ENCODE results near the gene C3orf22. TPM values are rescaled to one million over a fixed set of nuclear protein-coding genes. Genes with fewer than 3 reads are reported as not detected.

The C3orf22 gene
- total RNA-seq, 2 donors from 2014 or later = not detected

DNA sequence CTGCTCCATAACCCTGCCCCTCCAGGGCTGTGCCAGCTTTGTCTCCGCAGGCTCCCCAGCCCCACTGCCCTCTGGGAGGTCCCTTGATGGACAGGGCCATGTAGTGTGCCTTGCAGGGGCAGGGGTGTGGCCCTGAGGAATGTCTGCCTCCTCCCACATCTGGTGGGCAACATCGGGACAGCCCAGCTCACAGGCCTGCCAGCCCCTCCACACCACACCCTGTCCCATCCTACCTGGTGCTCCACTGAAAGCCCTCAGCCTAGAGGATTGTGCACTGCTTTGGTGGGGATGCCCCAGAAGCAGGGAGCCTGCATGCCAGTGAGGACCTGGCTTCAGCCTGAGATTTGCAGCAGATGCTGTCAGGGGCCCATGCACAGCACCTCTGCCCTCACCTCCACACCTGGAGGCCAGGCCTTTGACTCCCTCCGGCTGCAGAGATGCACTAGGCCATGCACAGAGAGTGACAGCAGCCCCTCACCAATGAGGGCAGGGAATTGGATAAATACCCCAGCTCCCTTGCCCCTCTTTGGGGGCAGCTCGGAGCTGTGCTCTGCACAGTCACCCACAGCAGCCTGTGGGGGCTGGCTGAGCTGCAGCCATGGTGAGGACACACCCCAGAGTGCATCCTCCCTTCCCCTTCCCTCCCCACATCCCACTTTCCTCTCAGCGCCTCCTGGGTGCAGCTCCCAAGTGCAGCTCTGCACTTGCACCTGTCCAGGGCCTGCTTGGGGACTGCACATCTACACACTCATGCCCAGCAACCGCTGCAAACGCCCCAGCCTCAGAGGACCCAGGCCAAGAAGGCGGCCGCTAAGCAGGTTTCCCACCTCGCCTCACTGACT lies 2.7 kb downstream of the C3orf22 start:
- DNase-seq = peak; percentile 49
- 74 to 89% methylated on average over 4 to 10 of the region's 10 CpGs for WGBS, 2 experiments (ENCODE audit: insufficient coverage in 1 of 2, insufficient read length in 1 of 2)
- no peak overlapping the region for H3K9ac ChIP-seq (ENCODE audit: extremely low read depth, low read length, poor library complexity, severe bottlenecking)
- H3K36me3 ChIP-seq (ENCODE audit: control insufficient read depth, insufficient read depth, low read length) = no peaks in the 10 kb centered on the region
- Mint-ChIP-seq H3K9me3 (no peaks in the 10 kb centered on the region), H3K27ac (no peak overlapping the region), H3K36me3 (ENCODE audit: low read depth) (no peaks in the 10 kb centered on the region), H3K27me3 (ENCODE audit: insufficient read depth) (no peaks in the 10 kb centered on the region), H3K4me1 (no peaks in the 10 kb centered on the region), H3K4me3 (no peak overlapping the region)
- no peaks in the 10 kb centered on the region for H3K9me3 ChIP-seq (ENCODE audit: control insufficient read depth, low read length)
- H3K4me1 ChIP-seq (ENCODE audit: control insufficient read depth, insufficient read depth, low read length) = no peaks in the 10 kb centered on the region
- TF ChIP-seq, protein P1, sequence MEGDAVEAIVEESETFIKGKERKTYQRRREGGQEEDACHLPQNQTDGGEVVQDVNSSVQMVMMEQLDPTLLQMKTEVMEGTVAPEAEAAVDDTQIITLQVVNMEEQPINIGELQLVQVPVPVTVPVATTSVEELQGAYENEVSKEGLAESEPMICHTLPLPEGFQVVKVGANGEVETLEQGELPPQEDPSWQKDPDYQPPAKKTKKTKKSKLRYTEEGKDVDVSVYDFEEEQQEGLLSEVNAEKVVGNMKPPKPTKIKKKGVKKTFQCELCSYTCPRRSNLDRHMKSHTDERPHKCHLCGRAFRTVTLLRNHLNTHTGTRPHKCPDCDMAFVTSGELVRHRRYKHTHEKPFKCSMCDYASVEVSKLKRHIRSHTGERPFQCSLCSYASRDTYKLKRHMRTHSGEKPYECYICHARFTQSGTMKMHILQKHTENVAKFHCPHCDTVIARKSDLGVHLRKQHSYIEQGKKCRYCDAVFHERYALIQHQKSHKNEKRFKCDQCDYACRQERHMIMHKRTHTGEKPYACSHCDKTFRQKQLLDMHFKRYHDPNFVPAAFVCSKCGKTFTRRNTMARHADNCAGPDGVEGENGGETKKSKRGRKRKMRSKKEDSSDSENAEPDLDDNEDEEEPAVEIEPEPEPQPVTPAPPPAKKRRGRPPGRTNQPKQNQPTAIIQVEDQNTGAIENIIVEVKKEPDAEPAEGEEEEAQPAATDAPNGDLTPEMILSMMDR (conservative IDR thresholded peaks at IDR 0.05) = no peak
- no peak overlapping the region for H3K4me3 ChIP-seq (ENCODE audit: low read length)
- H3K27ac ChIP-seq (ENCODE audit: low read depth, low read length) = no peak overlapping the region
- H3K27me3 ChIP-seq (ENCODE audit: control insufficient read depth, insufficient read depth, low read length, poor library complexity, severe bottlenecking) = no peaks in the 10 kb centered on the region

DNA sequence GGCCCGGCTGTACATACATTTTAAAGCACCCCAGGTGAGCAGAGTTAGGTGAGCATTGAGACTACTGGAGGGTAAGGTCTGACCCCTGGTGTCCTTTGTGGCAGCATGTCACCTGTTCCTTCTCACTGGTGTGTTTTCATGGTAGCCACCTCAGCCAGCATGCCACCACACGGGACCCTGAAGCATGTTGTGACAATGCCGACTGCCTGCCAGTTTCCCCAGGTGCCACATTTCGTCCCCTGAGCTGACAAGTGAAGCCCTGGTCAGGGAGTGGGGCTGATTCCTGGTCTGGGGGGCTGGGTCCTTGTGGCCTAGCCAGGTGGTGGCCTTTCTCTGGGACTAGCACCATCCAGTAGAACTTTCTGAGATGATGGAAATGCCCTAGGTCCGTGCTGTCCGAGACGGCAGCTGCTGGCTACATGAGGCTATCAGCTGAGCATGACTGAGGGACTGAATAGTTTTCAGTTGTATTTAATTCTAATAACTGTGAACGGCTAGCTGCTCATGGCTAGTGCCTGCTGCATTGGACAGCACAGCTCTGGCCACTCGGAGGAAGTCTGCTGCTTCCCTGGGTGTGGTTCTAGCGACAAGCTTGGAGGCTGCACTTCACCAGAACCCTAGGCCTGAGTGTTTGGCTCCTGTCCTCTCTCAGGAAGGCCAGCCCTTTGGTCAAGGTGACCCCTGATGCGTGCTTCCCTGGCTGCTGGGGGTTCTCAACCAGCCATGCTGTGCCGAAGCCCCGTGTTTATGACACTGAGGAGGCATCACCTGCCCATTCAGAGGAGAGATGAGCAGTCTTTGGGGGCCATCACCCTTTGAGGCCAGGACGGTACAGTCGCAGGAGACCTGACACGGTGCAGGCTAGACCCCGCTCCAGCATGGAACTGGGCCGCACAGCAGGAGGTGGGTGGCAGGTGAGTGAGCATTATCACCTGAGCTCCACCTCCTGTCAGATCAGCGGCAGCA lies 3.9 kb downstream of the C3orf22 start:
- Mint-ChIP-seq H3K36me3 (ENCODE audit: low read depth) (no peaks in the 10 kb centered on the region), H3K27ac (no peak overlapping the region), H3K4me1 (peaks cover 9% of the 10 kb centered on the region), H3K9me3 (no peaks in the 10 kb centered on the region), H3K4me3 (no peak overlapping the region), H3K27me3 (ENCODE audit: insufficient read depth) (no peaks in the 10 kb centered on the region)
- Histone ChIP-seq H3K4me1 (ENCODE audit: control insufficient read depth, insufficient read depth, low read length) (no peaks in the 10 kb centered on the region), H3K36me3 (ENCODE audit: control insufficient read depth, insufficient read depth, low read length) (no peaks in the 10 kb centered on the region), H3K27ac (ENCODE audit: low read depth, low read length) (no peak overlapping the region), H3K4me3 (ENCODE audit: low read length) (no peak overlapping the region), H3K27me3 (ENCODE audit: control insufficient read depth, insufficient read depth, low read length, poor library complexity, severe bottlenecking) (no peaks in the 10 kb centered on the region), H3K9me3 (ENCODE audit: control insufficient read depth, low read length) (no peaks in the 10 kb centered on the region), H3K9ac (ENCODE audit: extremely low read depth, low read length, poor library complexity, severe bottlenecking) (no peak overlapping the region)
- DNase-seq = peak; percentile 30
- 87 to 92% methylated on average over 18 to 19 of the region's 19 CpGs for WGBS, 2 experiments (ENCODE audit: insufficient coverage in 1 of 2, insufficient read length in 1 of 2)
- TF ChIP-seq, protein P1 (conservative IDR thresholded peaks at IDR 0.05) = peak; percentile 13

DNA sequence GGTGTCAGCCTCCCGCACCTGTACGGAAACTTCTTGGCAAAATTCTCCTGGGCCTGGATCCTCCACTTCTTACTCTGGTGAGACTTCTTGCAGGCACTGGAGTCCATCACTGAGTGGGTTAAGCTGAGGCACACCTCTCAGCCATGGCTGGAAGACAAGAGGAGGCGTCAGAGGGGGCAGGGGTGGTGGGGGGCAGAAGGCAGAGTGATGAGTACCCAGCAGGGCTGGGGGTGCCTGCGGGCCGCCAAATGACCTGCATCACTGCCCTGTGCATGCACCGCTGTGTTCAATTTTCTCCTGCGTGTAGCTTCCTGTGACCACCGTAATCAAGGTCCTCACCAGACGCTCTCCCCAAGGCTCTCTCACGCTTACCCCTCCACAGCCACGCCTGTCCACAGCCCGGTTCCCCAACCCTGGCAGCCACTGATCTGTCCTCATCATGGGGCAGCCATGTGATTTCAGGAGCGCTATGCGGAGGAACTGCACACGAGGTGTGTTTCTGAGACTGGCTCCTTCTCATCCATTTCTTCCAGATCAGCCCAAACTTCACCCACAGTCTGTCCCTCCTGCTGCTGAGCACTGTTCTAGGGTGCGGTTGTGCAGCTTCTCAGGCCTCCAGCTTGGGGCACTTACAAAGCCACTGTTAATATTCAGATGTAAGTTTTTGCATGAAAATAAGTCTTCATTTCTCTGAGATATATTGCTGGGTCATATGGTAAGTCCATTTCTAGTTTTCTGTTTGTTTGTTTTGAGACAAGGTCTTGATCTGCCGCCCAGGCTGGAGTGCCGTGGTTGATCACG lies 5.2 kb downstream of the C3orf22 start:
- H3K27ac Mint-ChIP-seq = no peak overlapping the region
- WGBS, 2 experiments (ENCODE audit: insufficient coverage in 1 of 2, insufficient read length in 1 of 2) = 88 to 93% methylated on average over 15 to 19 of the region's 19 CpGs
- TF ChIP-seq, protein P1 (conservative IDR thresholded peaks at IDR 0.05) = no peak
- H3K36me3 ChIP-seq (ENCODE audit: control insufficient read depth, insufficient read depth, low read length) = no peaks in the 10 kb centered on the region
- H3K4me3 ChIP-seq (ENCODE audit: low read length) = no peak overlapping the region
- no peak overlapping the region for H3K27ac ChIP-seq (ENCODE audit: low read depth, low read length)
- no peak overlapping the region for H3K9ac ChIP-seq (ENCODE audit: extremely low read depth, low read length, poor library complexity, severe bottlenecking)
- no peaks in the 10 kb centered on the region for H3K27me3 Mint-ChIP-seq (ENCODE audit: insufficient read depth)
- peak; percentile 32 for DNase-seq
- H3K4me1 ChIP-seq (ENCODE audit: control insufficient read depth, insufficient read depth, low read length) = peaks cover 6% of the 10 kb centered on the region
- peaks cover 22% of the 10 kb centered on the region for H3K4me1 Mint-ChIP-seq
- no peaks in the 10 kb centered on the region for H3K9me3 Mint-ChIP-seq
- H3K9me3 ChIP-seq (ENCODE audit: control insufficient read depth, low read length) = no peaks in the 10 kb centered on the region
- H3K4me3 Mint-ChIP-seq = no peak overlapping the region
- H3K27me3 ChIP-seq (ENCODE audit: control insufficient read depth, insufficient read depth, low read length, poor library complexity, severe bottlenecking) = no peaks in the 10 kb centered on the region
- H3K36me3 Mint-ChIP-seq (ENCODE audit: low read depth) = no peaks in the 10 kb centered on the region

Measured in endodermal cell (in vitro differentiated cells).